Peyer's patch (tissue), 4 donors: ENCODE measurements around the gene MRPL51. TPM values are rescaled to one million over a fixed set of nuclear protein-coding genes. Genes with fewer than 3 reads are reported as not detected.

ENCODE experiments used
- DNase-seq, 3 donors: peaks; one replicate each; pipeline ENCODE4 v3.0.0-alpha.2; 2017 to 2019
- H3K27ac ChIP-seq, 4 donors: fragments of 200-600 bp; sonication (generic); one replicate each; pipeline ENCODE4 v1.5.1; 2016 to 2019
- H3K27me3 ChIP-seq, 2 donors: fragments of 200-600 bp; sonication (generic); one replicate each; pipeline ENCODE4 v1.5.1; 2019
- H3K36me3 ChIP-seq, 3 donors: fragments of 200-600 bp; sonication (generic); one replicate each; pipeline ENCODE4 v1.5.1; 2016 to 2019
- H3K4me1 ChIP-seq, 4 donors: fragments of 200-600 bp; sonication (generic); one replicate each; pipeline ENCODE4 v1.5.1; 2016 to 2019
- H3K4me3 ChIP-seq, 4 donors: fragments of 200-600 bp; sonication (generic); 1 replicate in 3 of 4; 2 replicates in 1 of 4; pipeline ENCODE4 v1.5.1; 2016 to 2019; ENCODE audit warnings: mild to moderate bottlenecking in 1 of 4
- H3K9me3 ChIP-seq, 4 donors: fragments of 200-600 bp; sonication (generic); one replicate each; pipeline ENCODE4 v1.5.1; 2016 to 2019; ENCODE audit warnings: mild to moderate bottlenecking in 1 of 4
- CTCF ChIP-seq, 6 experiments: fragments of 450-650 bp in 4 of 6; fragments of 200-600 bp in 2 of 6; sonication (generic) in 1 of 6; IDR thresholded peaks; one replicate each; pipeline ENCODE4 v1.5.1; 2017 to 2019; ENCODE audit warnings: antibody characterized with exemption in 6 of 6, mild to moderate bottlenecking in 3 of 6, moderate library complexity in 1 of 6
- POLR2A ChIP-seq, 2 donors: fragments of 450-650 bp; IDR thresholded peaks; one replicate each; pipeline ENCODE4 v1.5.1; 2017; ENCODE audit warnings: antibody characterized with exemption in 2 of 2, mild to moderate bottlenecking in 2 of 2, moderate library complexity in 2 of 2
- total RNA-seq, 4 donors: library from RNA; depleted of rRNA; stranded (reverse); fragments of >200 nt; gene quantifications; one replicate each; pipeline ENCODE4 v1.1.0, GENCODE V29; 2016

The MRPL51 gene
- total RNA-seq, 4 donors from 2014 or later: 23.5 to 71.8 (median 61.6) TPM

- Histone ChIP-seq H3K4me3 (peak within 1 kb of the TSS; percentile 53 to 79 (median 66)), H3K27me3 (no peaks in the 10 kb centered on the region), H3K27ac (peak within 1 kb of the TSS; percentile 89 to 98 (median 94)), H3K9me3 (no peaks in the 10 kb centered on the region), H3K36me3 (peaks cover 0 to 35% (median 0%) of the 10 kb centered on the region in 3 donors), H3K4me1 (peaks cover 0 to 24% (median 15%) of the 10 kb centered on the region in 4 donors)
- TF ChIP-seq CTCF (IDR thresholded peaks at IDR 0.05) (no peak), POLR2A (IDR thresholded peaks at IDR 0.05) (peak; percentile 49 to 52)
- DNase-seq: peak; percentile 85 to 91 (median 89)
These were observed 41.5 kb downstream of the MRPL51 start, which contains the start of gene TAPBPL for GRCh38 chr12:6451348-6452244. Gene TAPBPL, plus strand, starts transcription at chr12:6452042. Its CDS starts 207 bp downstream, at chr12:6452249.

- peak overlapping the region; percentile 53 to 79 (median 66) for H3K4me3 ChIP-seq
- peak in 1 of 3 donors; percentile 45 for DNase-seq
- peaks cover 0 to 24% (median 15%) of the 10 kb centered on the region in 4 donors for H3K4me1 ChIP-seq
- no peaks in the 10 kb centered on the region for H3K27me3 ChIP-seq
- no peak for TF ChIP-seq POLR2A (IDR thresholded peaks at IDR 0.05)
- TF ChIP-seq CTCF (IDR thresholded peaks at IDR 0.05): no peak
- H3K27ac ChIP-seq: peak overlapping the region; percentile 89 to 98 (median 94)
- H3K36me3 ChIP-seq: peaks cover 0 to 39% (median 0%) of the 10 kb centered on the region in 3 donors
- H3K9me3 ChIP-seq: no peaks in the 10 kb centered on the region
These were observed 42.2 kb downstream of the MRPL51 start for GRCh38 chr12:6450869-6451347.

GRCh38 chr12:6450091-6450868 lies 42.8 kb downstream of the MRPL51 start:
- DNase-seq: peak in 2 of 3 donors; percentile 17 to 42
- Histone ChIP-seq H3K9me3 (no peaks in the 10 kb centered on the region), H3K4me3 (peak overlapping the region in 2 of 4 donors; percentile 74 to 79), H3K27me3 (no peaks in the 10 kb centered on the region), H3K4me1 (peaks cover 0 to 24% (median 15%) of the 10 kb centered on the region in 4 donors), H3K27ac (peak overlapping the region; percentile 89 to 98 (median 94)), H3K36me3 (peaks cover 0 to 38% (median 0%) of the 10 kb centered on the region in 3 donors)
- TF ChIP-seq POLR2A (IDR thresholded peaks at IDR 0.05) (no peak), CTCF (IDR thresholded peaks at IDR 0.05) (no peak)

- peak within 1 kb of the TSS; percentile 35 to 62 (median 44) for H3K4me3 ChIP-seq
- H3K36me3 ChIP-seq: peaks cover 0 to 26% (median 0%) of the 10 kb centered on the region in 3 donors
These were observed 48.1 kb downstream of the MRPL51 start, which contains the start of gene CD27 for GRCh38 chr12:6444704-6445688. Gene CD27, plus strand, starts transcription at chr12:6444955. Its CDS starts 141 bp downstream, at chr12:6445096.

More at GRCh38 chr12:6444704-6445688, 48.1 kb downstream of the MRPL51 start, which contains the start of gene CD27:
- peak in 2 of 3 donors; percentile 55 to 60 for DNase-seq
- TF ChIP-seq CTCF (IDR thresholded peaks at IDR 0.05) (no peak), POLR2A (IDR thresholded peaks at IDR 0.05) (no peak)
- Histone ChIP-seq H3K9me3 (no peaks in the 10 kb centered on the region), H3K27ac (peak within 1 kb of the TSS; percentile 10 to 92 (median 52)), H3K4me1 (peaks cover 0 to 3% (median 1%) of the 10 kb centered on the region in 4 donors), H3K27me3 (no peaks in the 10 kb centered on the region)
